Gastroesophageal sphincter (tissue), 4 donors: Measurements from ENCODE around the gene JAGN1. TPM values are rescaled to one million over a fixed set of nuclear protein-coding genes. Genes with fewer than 3 reads are reported as not detected.
"Not testable (repeated sequence)": the region's sequence is repeated elsewhere in the genome, so short reads cannot be mapped to it uniquely, and the experiment has no call there.

Source experiments
- ATAC-seq: fragments of 150-250 bp; one replicate; pipeline ENCODE4 v1.9.1; 2016; ENCODE audit warnings: mild to moderate bottlenecking, moderate library complexity
- H3K27ac ChIP-seq, 4 donors: fragments of 200-600 bp; sonication (generic) in 3 of 4; 1 replicate in 3 of 4; 2 replicates in 1 of 4; pipeline ENCODE4 v1.5.1; 2016 to 2019
- H3K27me3 ChIP-seq: fragments of 200-600 bp; sonication (generic); one replicate; pipeline ENCODE4 v1.5.1; 2019
- H3K36me3 ChIP-seq, 2 donors: fragments of 200-600 bp; sonication (generic); one replicate each; pipeline ENCODE4 v1.5.1; 2019; ENCODE audit warnings: control low read depth in 1 of 2
- H3K4me1 ChIP-seq, 3 donors: fragments of 200-600 bp; sonication (generic); 1 replicate in 2 of 3; 2 replicates in 1 of 3; pipeline ENCODE4 v1.5.1; 2016 to 2019; ENCODE audit warnings: control low read depth in 2 of 3
- H3K4me3 ChIP-seq, 2 donors: fragments of 200-600 bp; sonication (generic); one replicate each; pipeline ENCODE4 v1.5.1; 2019; ENCODE audit warnings: mild to moderate bottlenecking in 1 of 2, moderate library complexity in 1 of 2
- H3K9me3 ChIP-seq, 3 donors: fragments of 200-600 bp; sonication (generic); one replicate each; pipeline ENCODE4 v1.5.1; 2017 to 2019; ENCODE audit warnings: control low read depth in 2 of 3
- EP300 ChIP-seq: sonication (generic); formaldehyde crosslinking; IDR thresholded peaks from one replicate; pipeline ENCODE4 v1.6.1; 2017; ENCODE audit warnings: antibody characterized with exemption, mild to moderate bottlenecking
- POLR2A ChIP-seq, 2 donors: fragments of 450-650 bp; IDR thresholded peaks; one replicate each; pipeline ENCODE4 v1.6.1; 2017; ENCODE audit warnings: antibody characterized with exemption in 2 of 2, mild to moderate bottlenecking in 2 of 2, moderate library complexity in 1 of 2
- POLR2AphosphoS5 ChIP-seq: sonication (generic); formaldehyde crosslinking; IDR thresholded peaks from one replicate; pipeline ENCODE4 v1.6.1; 2017; ENCODE audit warnings: antibody characterized with exemption
- WGBS, 2 donors: methylation state at CpG; one replicate each; pipeline ENCODE4 v1.1.5; 2018; ENCODE audit warnings: low coverage in 1 of 2; 5-methylcytosine and 5-hydroxymethylcytosine counted together
- total RNA-seq, 4 donors: library from RNA; depleted of rRNA; stranded (reverse); fragments of >200 nt; gene quantifications; one replicate each; pipeline ENCODE4 v1.1.0, GENCODE V29; 2016
- TF ChIP-seq, protein P1 (sequence below), 4 experiments: fragments of 200-600 bp in 2 of 4; fragments of 450-650 bp in 2 of 4; sonication (generic) in 1 of 4; IDR thresholded peaks; one replicate each; pipeline ENCODE4 v1.5.1; 2017 to 2019; ENCODE audit warnings: antibody characterized with exemption in 4 of 4, mild to moderate bottlenecking in 2 of 4, moderate library complexity in 2 of 4

The JAGN1 gene
- total RNA-seq, 4 donors from 2014 or later = 23.4 to 39.3 (median 31.7) TPM

DNA sequence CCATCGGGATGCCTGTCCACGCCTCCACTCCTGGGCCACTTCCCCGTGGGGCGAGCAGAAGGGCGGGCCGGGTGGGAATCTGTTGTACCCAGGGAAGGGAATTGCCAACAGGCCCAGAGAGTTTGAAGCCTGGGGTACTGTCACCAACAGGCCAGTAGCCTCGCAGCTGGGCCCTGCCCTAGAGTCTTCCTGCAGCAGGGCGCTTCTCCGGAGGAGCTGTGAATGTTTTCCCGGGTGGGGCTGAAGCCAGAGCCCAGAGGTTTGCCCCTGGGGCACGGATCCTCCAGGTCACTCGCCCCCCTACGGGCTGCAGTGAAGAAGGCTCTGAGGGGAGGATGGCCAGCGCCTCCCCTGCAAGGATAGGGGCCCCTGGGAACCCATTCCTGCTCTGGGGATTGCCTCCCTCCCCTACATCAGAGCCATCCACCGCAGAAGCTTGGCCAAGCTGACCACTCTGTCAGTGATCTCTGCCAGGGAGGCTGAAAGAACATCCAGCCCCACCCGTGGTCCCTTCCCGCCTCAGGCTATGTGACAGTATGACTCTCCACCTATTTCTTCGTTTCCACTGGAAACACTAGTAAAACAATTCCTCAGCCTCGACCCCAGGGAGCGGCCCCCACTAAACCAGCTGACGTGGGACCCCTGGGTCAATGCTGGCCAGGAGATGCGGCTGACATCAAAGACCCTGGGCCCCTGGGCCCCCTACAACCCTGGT is 27.2 kb upstream of the JAGN1 start:
- H3K9me3 ChIP-seq = no peaks in the 10 kb centered on the region

DNA sequence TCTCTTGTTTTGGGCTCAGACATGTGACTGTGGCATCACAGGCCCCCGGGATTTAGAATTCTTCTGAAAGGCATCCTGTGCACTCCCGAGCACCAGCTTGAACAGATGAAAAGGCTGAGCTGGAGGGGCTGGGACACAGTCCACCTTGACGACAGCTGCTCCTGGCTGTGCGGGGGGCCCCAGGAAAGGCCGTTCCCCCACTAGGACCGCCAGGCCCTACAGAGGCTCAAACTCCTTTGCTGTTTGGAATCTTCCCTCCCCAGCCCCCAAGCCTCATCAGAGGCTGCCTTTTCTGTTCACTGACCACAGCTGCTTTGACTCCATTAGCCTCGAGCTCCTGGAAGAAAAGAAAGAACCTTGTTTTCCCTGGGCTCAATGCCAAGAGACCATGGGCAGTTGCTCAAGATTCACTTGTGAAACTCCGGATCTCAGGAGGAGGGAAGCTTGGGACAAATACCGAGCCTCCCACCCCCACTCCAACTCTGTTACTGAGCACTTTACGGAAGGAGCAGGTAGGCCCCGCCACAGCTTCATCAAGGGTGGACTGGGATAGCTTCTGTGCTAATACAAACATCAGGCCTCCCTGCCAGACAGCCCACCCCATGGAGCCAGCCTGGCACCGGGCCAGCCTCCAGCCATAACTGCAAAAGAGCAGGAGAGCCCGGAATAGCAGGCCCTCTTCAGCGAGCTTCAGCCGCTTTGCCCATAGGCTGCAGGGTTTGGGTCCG is 26.0 kb upstream of the JAGN1 start:
- H3K4me1 ChIP-seq = peaks cover 0 to 56% (median 23%) of the 10 kb centered on the region in 3 donors
- no peaks in the 10 kb centered on the region for H3K36me3 ChIP-seq
- peak overlapping the region in 1 of 2 donors; percentile 32 for H3K4me3 ChIP-seq
- WGBS, 2 donors = 34% methylated on average over 11 of the region's 16 CpGs; no CpG with 5 or more reads in 1 of the 2 donors
- peak; percentile 72 for ATAC-seq
- TF ChIP-seq POLR2AphosphoS5 = peak; percentile 58
- TF ChIP-seq, protein P1, sequence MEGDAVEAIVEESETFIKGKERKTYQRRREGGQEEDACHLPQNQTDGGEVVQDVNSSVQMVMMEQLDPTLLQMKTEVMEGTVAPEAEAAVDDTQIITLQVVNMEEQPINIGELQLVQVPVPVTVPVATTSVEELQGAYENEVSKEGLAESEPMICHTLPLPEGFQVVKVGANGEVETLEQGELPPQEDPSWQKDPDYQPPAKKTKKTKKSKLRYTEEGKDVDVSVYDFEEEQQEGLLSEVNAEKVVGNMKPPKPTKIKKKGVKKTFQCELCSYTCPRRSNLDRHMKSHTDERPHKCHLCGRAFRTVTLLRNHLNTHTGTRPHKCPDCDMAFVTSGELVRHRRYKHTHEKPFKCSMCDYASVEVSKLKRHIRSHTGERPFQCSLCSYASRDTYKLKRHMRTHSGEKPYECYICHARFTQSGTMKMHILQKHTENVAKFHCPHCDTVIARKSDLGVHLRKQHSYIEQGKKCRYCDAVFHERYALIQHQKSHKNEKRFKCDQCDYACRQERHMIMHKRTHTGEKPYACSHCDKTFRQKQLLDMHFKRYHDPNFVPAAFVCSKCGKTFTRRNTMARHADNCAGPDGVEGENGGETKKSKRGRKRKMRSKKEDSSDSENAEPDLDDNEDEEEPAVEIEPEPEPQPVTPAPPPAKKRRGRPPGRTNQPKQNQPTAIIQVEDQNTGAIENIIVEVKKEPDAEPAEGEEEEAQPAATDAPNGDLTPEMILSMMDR (IDR thresholded peaks at IDR 0.05) = peak in 1 of 4 experiments; percentile 2
- no peak for TF ChIP-seq EP300
- H3K27me3 ChIP-seq = no peaks in the 10 kb centered on the region
- peak overlapping the region; percentile 64 to 91 (median 86) for H3K27ac ChIP-seq
- H3K9me3 ChIP-seq = no peaks in the 10 kb centered on the region

More for the DNA sequence above, 27.2 kb upstream of the JAGN1 start:
- no peaks in the 10 kb centered on the region for H3K27me3 ChIP-seq
- ATAC-seq = no peak
- 75 to 100% methylated on average over 1 to 4 of the region's 22 CpGs for WGBS, 2 donors
- peak overlapping the region in 1 of 2 donors; percentile 47 for H3K4me3 ChIP-seq
- peak overlapping the region in 3 of 4 donors; percentile 84 to 91 (median 87) for H3K27ac ChIP-seq
- H3K4me1 ChIP-seq = peaks cover 0 to 56% (median 23%) of the 10 kb centered on the region in 3 donors
- no peaks in the 10 kb centered on the region for H3K36me3 ChIP-seq
- TF ChIP-seq POLR2A (IDR thresholded peaks at IDR 0.05) (no peak), EP300 (no peak), POLR2AphosphoS5 (no peak)
- TF ChIP-seq, protein P1 (IDR thresholded peaks at IDR 0.05) = no peak

DNA sequence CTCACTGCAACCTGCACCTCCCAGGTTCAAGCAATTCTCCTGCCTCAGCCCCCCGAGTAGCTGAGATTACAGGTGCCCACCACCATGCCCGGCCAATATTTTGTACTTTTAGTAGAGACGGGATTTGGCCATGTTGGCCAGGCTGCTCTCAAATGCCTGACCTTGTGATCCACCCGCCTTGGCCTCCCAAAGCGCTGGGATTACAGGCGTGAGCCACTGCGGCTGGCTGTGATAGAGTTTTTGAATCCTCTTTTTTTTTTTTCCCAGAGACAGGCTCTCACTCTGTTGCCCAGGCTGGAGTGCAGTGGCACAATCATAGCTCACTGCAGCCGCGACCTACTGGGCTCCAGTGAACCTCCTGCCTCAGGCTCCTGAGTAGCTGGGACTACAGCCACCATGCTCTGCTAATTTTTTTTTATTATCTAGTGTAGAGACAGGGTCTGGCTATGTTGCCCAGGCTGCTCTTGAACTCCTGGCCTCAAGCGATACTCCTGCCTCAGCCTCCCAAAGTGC is 25.2 kb upstream of the JAGN1 start:
- not testable (repeated sequence) for ATAC-seq, H3K9me3 ChIP-seq, H3K27me3 ChIP-seq, H3K36me3 ChIP-seq
- peak overlapping the region; percentile 64 to 91 (median 86) for H3K27ac ChIP-seq
- H3K4me1 ChIP-seq = peaks cover 0 to 56% (median 23%) of the 10 kb centered on the region in 3 donors
- WGBS, 2 donors = 79 to 81% methylated on average over 2 to 4 of the region's 10 CpGs
- H3K4me3 ChIP-seq = peak overlapping the region in 1 of 2 donors; percentile 32

DNA sequence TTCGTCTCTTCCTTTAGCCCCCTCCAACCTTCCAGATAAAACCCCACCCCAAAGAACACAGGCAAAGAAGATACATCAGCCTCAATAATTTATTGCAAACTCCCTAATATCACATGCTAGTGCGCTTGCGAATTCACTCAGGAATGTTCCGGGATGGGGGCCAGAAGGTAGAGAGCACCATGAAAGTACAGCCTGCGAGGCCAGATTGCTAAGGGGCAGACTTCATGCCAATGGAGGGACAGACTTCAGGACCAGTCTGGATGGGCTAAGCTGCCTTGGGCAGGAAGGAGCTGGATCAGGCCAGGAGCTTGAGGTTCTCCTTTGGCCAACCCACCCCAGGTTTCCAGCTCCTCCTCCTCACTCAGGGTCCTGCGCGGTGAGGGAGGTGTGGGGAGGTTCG is 23.8 kb upstream of the JAGN1 start:
- 12 to 62% methylated on average over 3 of the region's 8 CpGs for WGBS, 2 donors
- H3K27ac ChIP-seq = peak overlapping the region; percentile 49 to 87 (median 86)

DNA sequence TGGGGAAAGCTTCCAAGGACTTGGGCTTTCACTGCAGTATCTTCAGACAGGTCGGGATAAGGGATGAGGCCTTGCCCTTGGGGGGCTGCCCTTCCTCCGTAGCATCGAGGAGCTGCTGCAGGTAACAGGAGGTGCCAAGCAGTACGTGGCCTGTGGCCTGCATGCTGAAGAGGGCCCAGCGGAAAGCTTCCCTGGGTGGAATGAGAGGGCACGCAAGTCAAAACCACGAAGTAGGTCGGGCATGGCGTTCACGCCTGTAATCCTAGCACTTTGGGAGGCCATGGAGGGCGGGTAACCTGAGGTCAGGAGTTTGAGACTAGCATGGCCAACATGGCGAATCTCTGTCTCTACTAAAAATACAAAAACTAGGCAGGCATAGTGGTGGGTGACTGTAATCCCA is 23.3 kb upstream of the JAGN1 start:
- Histone ChIP-seq H3K36me3 (no peaks in the 10 kb centered on the region), H3K27ac (peak overlapping the region; percentile 49 to 87 (median 86)), H3K9me3 (no peaks in the 10 kb centered on the region), H3K4me3 (no peak overlapping the region), H3K27me3 (no peaks in the 10 kb centered on the region), H3K4me1 (peaks cover 0 to 55% (median 23%) of the 10 kb centered on the region in 3 donors)
- 100% methylated on average over 2 of the region's 12 CpGs; no CpG with 5 or more reads in 1 of the 2 donors for whole genome bisulfite sequencing, 2 donors
- no peak for ATAC-seq
- TF ChIP-seq POLR2AphosphoS5 (no peak), POLR2A (IDR thresholded peaks at IDR 0.05) (no peak), EP300 (no peak)
- TF ChIP-seq, protein P1 (IDR thresholded peaks at IDR 0.05) = no peak

More for the DNA sequence above, 23.8 kb upstream of the JAGN1 start:
- no peak overlapping the region for H3K4me3 ChIP-seq
- no peaks in the 10 kb centered on the region for H3K27me3 ChIP-seq
- ATAC-seq = peak; percentile 46
- TF ChIP-seq, protein P1 (IDR thresholded peaks at IDR 0.05) = no peak
- TF ChIP-seq EP300 (no peak), POLR2AphosphoS5 (peak; percentile 39)
- no peaks in the 10 kb centered on the region for H3K9me3 ChIP-seq
- H3K4me1 ChIP-seq = peaks cover 0 to 56% (median 23%) of the 10 kb centered on the region in 3 donors
- no peaks in the 10 kb centered on the region for H3K36me3 ChIP-seq
